ENCODE data around the gene KNSTRN.
A peak's percentile ranks its signal among the peaks of the same experiment; 100 is the strongest.

KNSTRN gene

DNA sequence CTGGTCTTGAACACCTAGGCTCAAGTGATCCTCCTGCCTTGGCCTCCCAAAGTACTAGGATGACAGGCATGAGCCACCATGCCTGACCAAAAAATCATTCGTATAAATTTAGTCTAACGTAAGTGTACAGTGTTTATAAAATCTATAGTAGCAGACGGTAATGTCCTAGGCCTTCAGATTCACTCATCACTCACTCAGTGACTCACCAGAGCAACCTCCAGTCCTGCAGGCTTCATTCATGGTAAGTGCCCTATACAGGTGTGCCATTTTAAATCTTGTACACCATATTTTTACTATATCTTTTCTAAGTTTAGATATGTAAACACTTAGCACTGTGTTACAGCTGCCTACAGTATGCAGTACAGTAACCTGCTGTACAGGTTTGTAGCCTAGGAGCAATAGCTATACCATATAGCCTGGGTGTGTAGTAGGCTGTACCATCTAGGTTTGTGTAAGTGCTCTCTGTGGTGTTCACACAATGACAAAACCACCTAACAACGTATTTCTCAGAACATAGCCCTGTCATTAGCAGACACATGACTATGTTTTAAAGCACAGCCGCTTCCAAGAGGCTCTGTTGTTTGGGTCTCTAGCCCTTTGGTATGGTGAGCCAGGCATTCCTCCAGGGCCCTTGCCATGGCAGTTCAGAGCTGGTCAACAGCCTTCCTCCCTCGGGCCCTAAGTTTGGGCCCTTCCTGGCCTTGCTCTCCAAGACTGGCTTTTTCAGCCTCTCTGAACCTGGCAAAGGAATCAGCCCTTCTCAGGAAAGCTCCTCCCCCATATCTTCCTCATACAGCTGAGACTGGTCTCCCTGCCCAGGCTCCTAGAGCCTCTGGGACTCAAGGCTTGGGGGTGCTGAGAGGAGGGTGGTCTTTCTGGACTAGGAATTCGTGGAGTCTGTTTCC lies 39.9 kb upstream of the KNSTRN start:
- no peak for ATAC-seq
- H3K27ac Mint-ChIP-seq, result no peak overlapping the region
- H3K4me3 Mint-ChIP-seq, result no peak overlapping the region
- no peak for DNase-seq
- H3K27me3 Mint-ChIP-seq, result no peaks in the 10 kb centered on the region
- H3K9me3 Mint-ChIP-seq, result no peaks in the 10 kb centered on the region
- peaks cover 13% of the 10 kb centered on the region for H3K4me1 Mint-ChIP-seq

DNA sequence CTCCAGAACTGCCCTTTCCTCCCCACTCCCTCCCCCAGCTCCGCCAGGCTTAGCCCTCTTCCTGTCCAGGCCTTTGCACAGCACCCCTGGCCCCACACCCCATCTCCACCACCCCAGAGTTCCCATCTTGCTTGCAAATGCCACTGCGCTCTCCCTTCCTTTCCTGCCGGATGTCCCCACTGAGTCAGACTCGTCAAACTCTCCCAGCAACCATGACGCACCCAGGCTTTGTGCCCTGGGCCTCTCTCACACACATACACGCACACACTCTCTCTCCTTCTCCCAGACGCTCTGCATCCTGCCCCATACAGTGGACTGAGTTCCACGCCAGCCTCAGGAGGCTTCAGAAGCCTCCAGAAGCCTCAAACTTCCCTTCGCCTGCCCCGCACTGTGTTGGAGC lies 39.0 kb upstream of the KNSTRN start:
- Mint-ChIP-seq H3K4me3 (no peak overlapping the region), H3K27ac (no peak overlapping the region), H3K4me1 (peaks cover 6% of the 10 kb centered on the region), H3K9me3 (no peaks in the 10 kb centered on the region), H3K27me3 (no peaks in the 10 kb centered on the region)
- ATAC-seq, result no peak
- DNase-seq, result no peak

DNA sequence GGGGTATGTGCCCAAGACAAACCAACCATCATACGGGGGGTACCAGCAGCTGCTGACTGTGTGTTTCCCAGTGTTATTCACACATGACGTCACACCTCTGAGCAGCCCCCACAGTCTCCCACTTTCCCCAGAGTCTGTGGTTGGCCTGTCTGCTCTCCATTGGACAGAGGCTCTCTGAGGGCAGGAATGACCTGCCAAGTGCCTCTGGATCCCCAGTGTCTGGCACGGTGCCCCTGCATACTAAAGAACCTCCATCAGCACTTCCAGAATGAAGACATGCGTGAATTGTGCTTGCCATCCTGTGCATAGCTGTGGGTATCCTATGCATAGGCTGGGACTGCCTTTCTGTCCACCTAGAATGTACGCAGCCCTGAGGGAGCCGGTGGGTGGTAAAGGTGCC lies 38.3 kb upstream of the KNSTRN start:
- ATAC-seq, result no peak
- Mint-ChIP-seq H3K4me1 (peaks cover 6% of the 10 kb centered on the region), H3K9me3 (no peaks in the 10 kb centered on the region), H3K27ac (no peak overlapping the region), H3K27me3 (no peaks in the 10 kb centered on the region), H3K4me3 (no peak overlapping the region)
- DNase-seq, result no peak

DNA sequence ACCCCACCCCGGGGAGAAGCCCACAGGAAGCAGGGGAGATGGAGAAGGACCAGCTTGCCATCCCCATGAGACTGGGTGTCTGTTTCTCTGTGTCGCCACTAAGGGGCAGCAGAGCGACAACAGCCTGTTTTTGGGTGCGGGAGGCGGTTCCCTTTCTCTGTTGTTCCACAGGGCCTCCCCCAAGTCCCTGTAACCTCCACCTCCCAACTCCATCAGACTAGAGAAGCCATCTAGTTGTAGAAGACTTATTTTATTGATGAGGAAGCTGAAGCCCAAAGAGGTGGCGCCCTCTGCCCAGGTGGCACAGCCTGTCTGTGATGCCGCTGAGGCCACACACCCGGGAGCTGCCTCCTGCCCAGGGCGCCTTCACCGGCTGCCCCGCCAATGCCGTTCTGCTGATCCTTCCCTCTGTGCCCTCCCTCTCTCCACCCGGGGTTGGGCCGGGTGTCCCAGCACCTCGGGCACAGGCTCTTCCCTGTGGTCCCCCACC lies 37.8 kb upstream of the KNSTRN start:
- Mint-ChIP-seq H3K9me3 (no peaks in the 10 kb centered on the region), H3K4me3 (no peak overlapping the region), H3K27me3 (no peaks in the 10 kb centered on the region), H3K4me1 (peaks cover 6% of the 10 kb centered on the region), H3K27ac (no peak overlapping the region)
- ATAC-seq (peak; percentile 77), DNase-seq (peak; percentile 59 to 72)

DNA sequence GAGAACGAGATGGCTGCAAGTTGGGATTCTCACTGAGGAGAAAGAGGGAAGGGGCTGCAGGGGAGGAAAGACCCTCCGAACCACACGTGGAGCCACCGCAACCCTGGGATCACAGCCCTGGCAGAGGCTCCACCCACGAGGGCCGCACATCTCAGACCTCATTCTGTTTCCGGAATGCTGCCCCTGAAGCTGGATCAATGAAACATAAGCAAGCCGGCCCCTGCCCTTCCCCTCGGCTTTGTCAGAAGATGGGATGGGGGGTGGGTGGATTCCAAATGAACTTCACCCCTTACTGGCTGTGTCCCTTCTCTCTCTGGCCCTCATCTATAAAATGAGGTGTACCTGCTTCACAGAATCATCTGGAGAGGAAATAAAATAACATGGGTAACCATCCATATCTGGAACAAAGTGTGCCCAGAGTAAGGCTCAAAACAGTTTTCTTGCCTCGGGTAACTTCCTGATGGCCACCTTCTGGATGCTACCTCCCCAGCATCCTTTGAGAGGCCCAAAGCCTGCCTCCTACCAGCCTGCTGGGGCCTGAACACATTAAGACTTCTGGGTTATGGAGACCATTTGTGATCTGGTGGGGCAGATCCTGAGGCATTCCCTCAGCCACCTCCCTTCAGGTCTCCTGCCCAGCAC lies 37.2 kb upstream of the KNSTRN start:
- DNase-seq, result no peak
- no peak overlapping the region for H3K27ac Mint-ChIP-seq
- H3K27me3 Mint-ChIP-seq, result no peaks in the 10 kb centered on the region
- H3K4me1 Mint-ChIP-seq, result peaks cover 6% of the 10 kb centered on the region
- H3K9me3 Mint-ChIP-seq, result no peaks in the 10 kb centered on the region
- ATAC-seq, result no peak
- no peak overlapping the region for H3K4me3 Mint-ChIP-seq

DNA sequence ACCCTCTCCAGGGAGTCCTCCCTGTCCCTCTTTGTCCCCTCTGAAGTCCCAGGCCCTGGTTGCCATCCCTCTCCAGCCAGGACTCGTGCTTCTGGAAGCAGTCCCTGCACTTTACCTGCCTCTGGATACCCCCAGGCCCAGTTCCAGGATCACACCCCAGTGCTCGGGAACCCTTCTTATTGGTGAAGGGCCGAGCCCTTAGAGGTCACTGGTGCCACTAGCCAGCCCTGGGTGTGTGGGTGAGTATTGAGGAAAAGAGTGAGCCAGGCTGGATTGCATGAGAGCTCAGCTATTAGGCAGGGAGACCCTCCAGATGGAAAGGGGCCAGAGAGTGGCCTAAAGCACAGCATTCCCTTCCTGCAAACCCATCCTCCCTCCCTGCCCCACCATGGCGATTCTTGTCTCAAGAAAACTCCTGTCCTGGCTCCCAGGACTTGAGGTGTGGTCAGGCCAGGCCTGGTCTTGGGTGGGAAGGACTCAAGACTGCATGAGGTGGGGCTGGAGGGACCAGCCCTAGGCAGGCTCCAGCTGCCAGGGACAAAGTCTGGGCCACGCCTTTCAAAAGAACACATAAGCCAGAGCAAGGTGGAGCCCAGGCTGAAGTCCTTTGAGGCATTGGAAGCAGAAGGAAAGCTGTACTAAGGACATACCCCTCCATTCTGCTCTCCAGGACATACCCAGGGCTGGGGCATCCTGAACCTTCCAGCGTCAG lies 36.5 kb upstream of the KNSTRN start:
- no peak overlapping the region for H3K4me3 Mint-ChIP-seq
- peaks cover 6% of the 10 kb centered on the region for H3K4me1 Mint-ChIP-seq
- H3K27me3 Mint-ChIP-seq, result no peaks in the 10 kb centered on the region
- H3K9me3 Mint-ChIP-seq, result no peaks in the 10 kb centered on the region
- ATAC-seq, result no peak
- no peak overlapping the region for H3K27ac Mint-ChIP-seq
- DNase-seq, result no peak

DNA sequence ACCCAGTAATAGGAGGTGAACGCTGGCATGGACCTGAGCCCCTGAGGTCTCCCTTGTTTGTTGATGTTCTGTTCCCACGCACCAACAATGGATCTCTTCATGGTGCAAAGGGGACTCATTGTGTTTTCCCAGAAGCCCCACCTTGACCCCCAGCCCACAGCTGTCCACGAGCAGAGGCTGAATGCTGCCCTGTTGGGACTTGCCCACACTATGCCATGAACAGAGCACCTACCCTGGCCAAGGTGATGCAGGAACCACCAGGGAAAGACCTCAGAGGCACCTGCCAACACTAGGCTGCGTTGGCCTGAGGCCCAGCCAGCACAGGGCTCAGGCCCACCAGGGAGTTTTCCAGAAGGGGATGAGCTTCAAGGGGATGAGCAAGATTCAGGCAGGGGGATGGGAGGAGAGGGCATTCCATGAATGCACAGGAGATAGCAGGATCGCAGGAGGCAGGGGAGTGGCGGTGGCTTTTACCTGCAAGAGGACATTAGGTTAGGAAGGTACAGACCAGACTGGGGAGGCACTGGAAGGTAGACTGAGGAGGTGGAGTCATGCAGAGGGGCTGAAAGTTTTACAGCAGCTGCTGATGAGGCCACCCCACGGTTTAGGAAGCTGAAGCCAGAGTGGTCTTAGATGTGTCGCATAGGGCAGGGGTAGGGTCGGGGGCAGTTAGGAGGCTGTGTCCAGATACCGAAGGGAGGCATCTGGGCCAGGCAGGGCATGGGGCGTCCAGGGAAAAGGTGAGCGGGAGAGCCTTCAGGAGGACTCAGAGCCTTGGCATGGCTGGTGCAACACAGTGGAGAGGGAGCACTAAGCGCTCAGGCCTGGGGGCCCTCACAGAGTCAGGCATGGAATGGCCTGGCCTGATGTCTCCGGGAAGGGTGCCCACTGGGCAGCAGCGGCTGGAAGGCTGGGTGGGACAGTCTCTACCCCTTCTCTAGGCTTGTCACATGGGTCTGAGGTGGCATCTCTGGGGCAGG lies 35.7 kb upstream of the KNSTRN start:
- Mint-ChIP-seq H3K27ac (peak overlapping the region in 1 of 2 donors; percentile 29), H3K4me1 (peaks cover 6% of the 10 kb centered on the region), H3K27me3 (no peaks in the 10 kb centered on the region), H3K9me3 (no peaks in the 10 kb centered on the region), H3K4me3 (no peak overlapping the region)
- DNase-seq (no peak), ATAC-seq (no peak)

DNA sequence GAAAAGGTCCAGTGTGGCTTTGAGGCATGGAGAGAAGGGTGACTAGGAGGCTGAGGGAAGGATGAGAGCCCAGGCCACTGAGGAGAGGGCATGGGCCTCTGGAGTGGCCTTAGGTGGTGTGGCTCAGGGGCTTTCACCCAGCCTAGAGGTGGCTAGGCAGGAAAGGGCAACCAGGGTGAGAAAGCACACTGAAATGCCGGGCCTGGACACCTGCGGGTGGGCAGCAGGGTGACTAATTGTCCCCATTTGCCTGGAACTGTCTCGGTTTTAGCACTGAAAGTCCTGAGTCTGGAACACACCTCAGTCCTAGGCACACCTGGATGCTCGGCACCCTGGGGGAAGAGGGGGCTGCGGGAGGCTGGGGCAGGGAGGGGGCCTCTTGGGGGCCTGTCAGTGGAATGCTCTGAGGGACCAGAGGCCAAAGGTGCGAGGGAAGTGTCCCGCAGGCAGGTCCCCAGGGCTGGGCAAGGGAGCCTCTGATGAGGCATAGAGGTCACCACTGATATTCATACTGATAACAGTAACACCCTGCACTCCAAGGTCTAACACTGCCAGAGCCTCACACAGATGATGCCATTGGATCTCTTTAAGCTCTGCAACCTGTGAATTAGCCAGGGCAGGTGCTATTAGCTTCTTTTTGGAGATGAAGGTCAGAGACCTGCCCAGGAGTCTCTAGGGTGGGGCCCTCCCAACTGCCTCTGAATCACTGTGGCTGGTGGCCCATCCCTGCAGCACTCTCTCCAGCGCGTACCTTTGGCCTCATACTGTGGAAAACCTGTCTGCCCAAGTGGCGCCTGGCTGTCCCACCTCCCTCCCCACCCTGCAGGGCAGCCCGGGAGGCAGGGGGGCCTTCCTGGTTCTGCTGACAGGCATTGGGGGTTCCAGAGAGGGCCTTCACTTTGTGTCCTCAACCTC lies 34.7 kb upstream of the KNSTRN start:
- DNase-seq (no peak), ATAC-seq (no peak)
- Mint-ChIP-seq H3K27me3 (no peaks in the 10 kb centered on the region), H3K4me1 (peaks cover 6% of the 10 kb centered on the region), H3K4me3 (no peak overlapping the region), H3K9me3 (no peaks in the 10 kb centered on the region), H3K27ac (peak overlapping the region in 1 of 2 donors; percentile 69)

DNA sequence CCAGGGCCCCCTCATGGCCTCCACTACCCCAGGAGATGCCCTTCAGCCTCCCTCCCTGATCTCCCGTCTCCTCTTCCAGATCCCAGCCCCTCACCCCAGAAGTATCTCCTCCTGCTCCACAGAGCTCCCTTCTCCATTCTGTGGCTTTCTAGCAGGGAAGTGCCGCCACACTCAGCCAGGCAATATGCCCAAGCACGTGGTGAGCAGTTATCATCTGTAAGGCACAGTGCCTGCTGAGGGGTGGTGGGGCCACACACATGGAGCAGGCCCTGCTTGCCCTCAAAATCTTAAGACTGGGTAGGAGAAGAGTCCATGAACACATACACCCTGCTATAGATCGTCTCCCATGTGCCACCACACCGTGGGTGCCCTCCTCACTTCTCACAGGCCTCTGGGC lies 34.0 kb upstream of the KNSTRN start:
- H3K4me3 Mint-ChIP-seq, result no peak overlapping the region
- ATAC-seq, result no peak
- H3K9me3 Mint-ChIP-seq, result no peaks in the 10 kb centered on the region
- peaks cover 2% of the 10 kb centered on the region for H3K27me3 Mint-ChIP-seq
- peaks cover 6% of the 10 kb centered on the region for H3K4me1 Mint-ChIP-seq
- H3K27ac Mint-ChIP-seq, result peak overlapping the region; percentile 35 to 69
- no peak for DNase-seq

DNA sequence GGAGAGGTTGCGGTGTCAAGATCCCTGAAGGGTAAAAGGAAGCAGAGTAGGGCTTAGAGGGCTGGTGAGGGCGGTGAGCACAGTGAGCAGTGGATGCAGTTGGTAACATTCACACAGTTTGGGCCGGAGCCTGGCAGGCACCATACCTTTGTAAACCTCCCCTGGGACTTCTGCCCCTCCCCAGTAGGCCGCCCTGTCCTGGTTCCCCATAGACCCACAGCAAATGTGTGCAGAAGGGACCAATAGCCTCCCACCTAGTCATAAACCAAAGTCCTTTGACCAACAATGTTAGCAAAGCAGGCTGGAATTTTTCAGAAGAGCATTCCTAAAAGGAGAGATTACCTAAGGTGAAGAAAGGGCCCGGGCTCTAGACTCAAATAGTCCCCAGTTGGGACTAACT lies 33.4 kb upstream of the KNSTRN start:
- H3K4me1 Mint-ChIP-seq, result peaks cover 6% of the 10 kb centered on the region
- peaks cover 7% of the 10 kb centered on the region for H3K27me3 Mint-ChIP-seq
- no peak overlapping the region for H3K4me3 Mint-ChIP-seq
- no peaks in the 10 kb centered on the region for H3K9me3 Mint-ChIP-seq
- H3K27ac Mint-ChIP-seq, result no peak overlapping the region
- no peak for ATAC-seq
- no peak for DNase-seq

DNA sequence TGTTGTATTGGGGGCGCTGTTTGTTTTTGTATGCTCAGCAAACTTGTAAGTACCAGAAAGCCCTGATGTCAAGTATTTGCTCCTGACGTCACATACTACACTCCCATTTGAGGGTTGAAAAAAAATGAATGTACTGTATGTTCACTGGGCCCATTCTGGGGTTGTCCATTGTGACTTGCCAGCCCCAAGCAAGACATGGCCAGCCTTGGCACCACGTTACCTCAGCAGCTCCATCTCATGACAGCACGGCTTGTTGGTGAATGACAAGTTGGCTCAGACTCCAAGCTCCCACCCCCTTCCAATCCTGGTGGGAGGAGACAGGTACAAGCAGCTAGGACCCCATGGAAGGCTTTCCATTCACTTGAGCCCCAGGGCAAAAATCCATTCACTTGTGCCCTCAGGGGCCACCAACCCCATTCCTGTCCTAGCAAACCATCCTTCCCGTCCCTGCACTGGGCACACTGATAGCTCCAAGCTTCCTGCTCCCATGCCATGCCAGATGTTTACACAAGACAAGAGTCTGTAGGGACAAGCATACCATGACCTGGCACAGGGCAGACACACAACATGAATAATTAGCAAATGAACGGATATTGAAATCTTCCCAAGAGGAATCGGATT lies 30.1 kb upstream of the KNSTRN start:
- DNase-seq, result no peak
- no peak overlapping the region for H3K27ac Mint-ChIP-seq
- no peaks in the 10 kb centered on the region for H3K9me3 Mint-ChIP-seq
- no peak overlapping the region for H3K4me3 Mint-ChIP-seq
- peaks cover 3% of the 10 kb centered on the region for H3K4me1 Mint-ChIP-seq
- ATAC-seq, result no peak
- H3K27me3 Mint-ChIP-seq, result peaks cover 18% of the 10 kb centered on the region

DNA sequence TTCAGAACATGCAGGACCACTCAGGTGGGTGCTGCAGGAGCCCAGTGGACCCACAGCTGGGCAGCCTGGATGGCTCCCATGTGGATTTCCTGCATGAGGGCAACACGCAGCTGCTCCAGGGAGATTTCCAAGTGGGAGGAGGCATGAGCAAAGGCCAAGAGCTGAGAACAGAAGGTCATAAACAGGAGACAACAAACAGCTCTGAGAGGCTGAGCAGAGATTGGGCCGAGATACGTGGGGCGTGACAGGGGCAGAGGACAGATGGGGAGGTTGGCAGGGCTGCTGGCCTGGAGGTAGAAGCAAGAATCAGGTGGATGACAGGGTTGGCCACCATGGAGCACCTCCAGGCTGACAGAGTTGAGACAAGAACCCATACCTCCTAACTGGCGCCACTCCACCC lies 28.8 kb upstream of the KNSTRN start:
- no peak overlapping the region for H3K27ac Mint-ChIP-seq
- no peak overlapping the region for H3K4me3 Mint-ChIP-seq
- no peak for DNase-seq
- H3K27me3 Mint-ChIP-seq, result peaks cover 18% of the 10 kb centered on the region
- H3K4me1 Mint-ChIP-seq, result peaks cover 12% of the 10 kb centered on the region
- no peaks in the 10 kb centered on the region for H3K9me3 Mint-ChIP-seq
- no peak for ATAC-seq

DNA sequence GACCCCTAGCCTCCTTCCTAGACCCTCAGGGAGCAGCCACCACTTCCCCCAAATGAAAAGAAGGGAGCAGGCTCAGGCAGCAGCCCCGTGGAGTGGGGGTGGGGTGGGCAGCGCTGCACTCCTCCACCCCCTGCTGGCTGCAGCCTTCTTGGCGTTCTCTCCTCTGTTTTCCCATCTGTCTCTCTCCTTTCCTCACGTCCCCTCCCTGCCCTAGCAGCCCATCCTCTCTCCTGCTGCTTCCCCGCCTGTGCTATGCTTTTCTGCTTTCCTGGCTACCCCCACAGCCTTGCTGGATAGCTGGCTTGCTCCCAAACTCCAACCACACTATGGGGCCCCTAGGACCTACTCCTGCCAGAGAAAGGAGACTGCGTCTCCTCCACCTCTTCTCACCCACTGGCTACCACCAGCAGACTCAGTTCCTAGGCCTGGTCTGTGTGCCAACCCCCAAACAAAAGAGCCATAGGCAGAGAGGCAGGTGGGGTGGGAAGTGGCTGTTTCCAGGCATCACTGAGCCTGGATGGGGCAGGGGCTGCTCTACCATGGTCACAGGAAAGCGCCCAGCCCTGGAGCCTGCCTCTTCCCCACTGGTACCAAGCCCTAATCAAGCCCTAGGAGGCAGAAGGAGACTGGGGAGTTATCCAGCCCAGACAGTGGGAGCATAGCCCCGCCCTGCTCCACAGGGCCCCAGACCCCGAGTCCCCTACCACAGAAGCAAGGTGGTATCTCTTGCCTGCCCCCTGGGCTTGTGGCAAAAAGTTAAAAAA lies 27.9 kb upstream of the KNSTRN start:
- ATAC-seq (no peak), DNase-seq (no peak)
- no peak overlapping the region for H3K4me3 Mint-ChIP-seq
- H3K9me3 Mint-ChIP-seq, result no peaks in the 10 kb centered on the region
- no peak overlapping the region for H3K27ac Mint-ChIP-seq
- peaks cover 18% of the 10 kb centered on the region for H3K4me1 Mint-ChIP-seq
- peaks cover 18% of the 10 kb centered on the region for H3K27me3 Mint-ChIP-seq
